Midbrain (tissue), 1 donor: ENCODE results near the gene SLC17A8.

Source experiments
- DNase-seq: peaks from one replicate; lab custom pipeline; 2025; lab: John Stamatoyannopoulos, UW

SLC17A8 gene

GRCh38 chr12:100371146-100371545 lies 14.3 kb downstream of the SLC17A8 start:
- DNase-seq, result no peak

GRCh38 chr12:100372853-100373640 lies 16.2 kb downstream of the SLC17A8 start:
- no peak for DNase-seq

- peak; percentile 74 for DNase-seq
These were observed 18.3 kb downstream of the SLC17A8 start for GRCh38 chr12:100375038-100375735.

GRCh38 chr12:100376161-100376560 lies 19.3 kb downstream of the SLC17A8 start:
- DNase-seq, result no peak

- DNase-seq, result no peak
These were observed 24.5 kb downstream of the SLC17A8 start for GRCh38 chr12:100381379-100381778.

GRCh38 chr12:100382338-100382737 lies 25.5 kb downstream of the SLC17A8 start:
- no peak for DNase-seq

- no peak for DNase-seq
These were observed 27.0 kb downstream of the SLC17A8 start for GRCh38 chr12:100383586-100384558.

- no peak for DNase-seq
These were observed 27.7 kb downstream of the SLC17A8 start for GRCh38 chr12:100384559-100384935.

- DNase-seq, result no peak
These were observed 31.5 kb downstream of the SLC17A8 start for GRCh38 chr12:100388382-100388781.

GRCh38 chr12:100391856-100392255 lies 35.0 kb downstream of the SLC17A8 start:
- DNase-seq, result no peak

GRCh38 chr12:100393200-100393599 lies 36.3 kb downstream of the SLC17A8 start:
- DNase-seq, result no peak

GRCh38 chr12:100395811-100396210 lies 38.9 kb downstream of the SLC17A8 start:
- DNase-seq, result no peak

GRCh38 chr12:100398307-100398706 lies 41.4 kb downstream of the SLC17A8 start:
- no peak for DNase-seq

GRCh38 chr12:100399095-100399494 lies 42.2 kb downstream of the SLC17A8 start:
- DNase-seq, result no peak

- no peak for DNase-seq
These were observed 44.8 kb downstream of the SLC17A8 start for GRCh38 chr12:100401660-100402059.

- no peak for DNase-seq
These were observed 45.9 kb downstream of the SLC17A8 start for GRCh38 chr12:100402763-100403162.

- DNase-seq, result no peak
These were observed 46.6 kb downstream of the SLC17A8 start for GRCh38 chr12:100403446-100403845.

- DNase-seq, result no peak
These were observed 48.0 kb downstream of the SLC17A8 start for GRCh38 chr12:100404769-100405407.

GRCh38 chr12:100413001-100413400 lies 56.1 kb downstream of the SLC17A8 start:
- no peak for DNase-seq

GRCh38 chr12:100414739-100415138 lies 57.9 kb downstream of the SLC17A8 start:
- DNase-seq, result no peak

GRCh38 chr12:100422646-100423045 lies 65.8 kb downstream of the SLC17A8 start:
- no peak for DNase-seq

- no peak for DNase-seq
These were observed 69.3 kb downstream of the SLC17A8 start for GRCh38 chr12:100426145-100426544.
